ENCODE results near the gene GCG.

GCG gene

DNA sequence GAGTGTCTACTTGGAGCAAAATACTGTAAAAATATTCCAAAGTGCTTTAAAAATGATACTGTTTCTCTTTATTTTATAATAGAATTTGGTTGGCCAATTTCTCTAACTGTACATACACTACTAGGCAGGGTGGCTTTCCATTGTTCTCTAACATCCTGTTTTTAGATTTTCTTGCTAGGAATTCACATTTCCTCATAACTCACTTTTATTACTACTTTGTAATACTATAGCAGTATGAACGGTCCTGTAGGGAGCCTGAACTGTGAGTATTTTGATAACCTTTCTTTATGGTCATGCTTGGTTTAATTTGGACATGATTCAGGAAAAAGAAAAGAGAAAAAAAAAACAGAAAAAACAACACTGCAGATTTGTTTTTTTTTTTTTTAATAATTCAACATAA is 37.8 kb downstream of the GCG start:
- Histone ChIP-seq H3K27me3 (ENCODE audit: control insufficient read depth, insufficient read depth, low read length) (no peaks in the 10 kb centered on the region), H3K9me3 (ENCODE audit: control insufficient read depth, insufficient read depth, low read length) (no peaks in the 10 kb centered on the region), H3K4me1 (ENCODE audit: control insufficient read depth, insufficient read depth, low read length) (no peaks in the 10 kb centered on the region), H3K36me3 (ENCODE audit: control insufficient read depth, insufficient read depth, low read length) (no peaks in the 10 kb centered on the region), H3K4me3 (ENCODE audit: low read depth, low read length) (no peak overlapping the region), H3K9ac (ENCODE audit: low read depth, low read length) (no peak overlapping the region)

DNA sequence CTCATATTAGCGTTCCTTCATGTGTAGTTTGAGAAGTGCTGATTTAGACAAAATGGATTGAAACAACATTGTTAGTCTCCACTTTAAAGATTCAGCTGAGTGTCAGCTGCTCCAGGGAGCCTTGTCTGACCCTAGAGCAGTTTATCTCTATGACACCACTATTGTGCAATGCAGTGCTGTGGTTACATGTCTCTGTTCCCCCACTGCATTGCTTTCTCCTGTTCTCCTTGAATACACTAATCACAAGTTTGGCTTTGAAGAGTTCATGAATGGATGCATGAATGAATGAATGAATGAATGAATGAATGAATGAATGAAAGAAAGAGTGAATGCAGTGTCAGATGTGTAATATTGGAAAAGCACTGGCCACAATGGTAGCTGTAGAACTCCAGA is 38.3 kb downstream of the GCG start:
- Histone ChIP-seq H3K9ac (ENCODE audit: low read depth, low read length) (no peak overlapping the region), H3K36me3 (ENCODE audit: control insufficient read depth, insufficient read depth, low read length) (no peaks in the 10 kb centered on the region), H3K9me3 (ENCODE audit: control insufficient read depth, insufficient read depth, low read length) (no peaks in the 10 kb centered on the region), H3K4me3 (ENCODE audit: low read depth, low read length) (no peak overlapping the region), H3K4me1 (ENCODE audit: control insufficient read depth, insufficient read depth, low read length) (no peaks in the 10 kb centered on the region), H3K27me3 (ENCODE audit: control insufficient read depth, insufficient read depth, low read length) (no peaks in the 10 kb centered on the region)

DNA sequence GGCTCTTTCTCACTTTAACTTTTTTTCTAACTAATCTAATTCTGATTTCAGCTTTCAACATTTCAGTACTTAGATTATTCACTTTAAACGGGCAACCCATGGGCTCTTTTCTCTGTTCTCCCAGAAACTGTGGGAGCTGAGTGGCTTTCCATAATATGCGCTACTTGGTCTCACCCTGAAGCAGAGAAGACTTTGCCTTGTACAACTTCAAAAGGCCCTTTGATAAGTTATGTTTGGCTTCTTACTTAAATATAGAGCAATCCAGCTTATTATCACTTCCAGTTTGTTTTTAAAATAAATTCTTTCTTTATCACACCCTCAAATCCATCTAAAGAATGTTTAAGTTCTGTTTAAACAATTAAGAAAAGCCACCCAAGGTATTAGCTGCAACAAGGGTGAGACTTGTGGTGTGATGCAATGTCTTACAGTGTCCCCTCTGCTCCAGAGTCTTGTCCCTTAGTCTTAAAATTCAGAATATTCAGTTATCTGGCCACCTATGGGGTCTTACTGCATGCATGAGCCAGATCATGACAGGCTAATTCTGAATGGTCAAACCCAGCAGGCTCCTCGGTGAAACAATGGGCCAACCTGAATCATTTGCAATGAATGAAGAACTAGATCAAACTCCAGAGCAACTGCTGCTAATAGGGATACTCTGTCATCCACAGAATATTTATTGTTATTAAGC is 38.8 kb downstream of the GCG start:
- Histone ChIP-seq H3K4me3 (ENCODE audit: low read depth, low read length) (no peak overlapping the region), H3K9ac (ENCODE audit: low read depth, low read length) (no peak overlapping the region), H3K36me3 (ENCODE audit: control insufficient read depth, insufficient read depth, low read length) (no peaks in the 10 kb centered on the region), H3K4me1 (ENCODE audit: control insufficient read depth, insufficient read depth, low read length) (no peaks in the 10 kb centered on the region), H3K9me3 (ENCODE audit: control insufficient read depth, insufficient read depth, low read length) (no peaks in the 10 kb centered on the region), H3K27me3 (ENCODE audit: control insufficient read depth, insufficient read depth, low read length) (no peaks in the 10 kb centered on the region)

DNA sequence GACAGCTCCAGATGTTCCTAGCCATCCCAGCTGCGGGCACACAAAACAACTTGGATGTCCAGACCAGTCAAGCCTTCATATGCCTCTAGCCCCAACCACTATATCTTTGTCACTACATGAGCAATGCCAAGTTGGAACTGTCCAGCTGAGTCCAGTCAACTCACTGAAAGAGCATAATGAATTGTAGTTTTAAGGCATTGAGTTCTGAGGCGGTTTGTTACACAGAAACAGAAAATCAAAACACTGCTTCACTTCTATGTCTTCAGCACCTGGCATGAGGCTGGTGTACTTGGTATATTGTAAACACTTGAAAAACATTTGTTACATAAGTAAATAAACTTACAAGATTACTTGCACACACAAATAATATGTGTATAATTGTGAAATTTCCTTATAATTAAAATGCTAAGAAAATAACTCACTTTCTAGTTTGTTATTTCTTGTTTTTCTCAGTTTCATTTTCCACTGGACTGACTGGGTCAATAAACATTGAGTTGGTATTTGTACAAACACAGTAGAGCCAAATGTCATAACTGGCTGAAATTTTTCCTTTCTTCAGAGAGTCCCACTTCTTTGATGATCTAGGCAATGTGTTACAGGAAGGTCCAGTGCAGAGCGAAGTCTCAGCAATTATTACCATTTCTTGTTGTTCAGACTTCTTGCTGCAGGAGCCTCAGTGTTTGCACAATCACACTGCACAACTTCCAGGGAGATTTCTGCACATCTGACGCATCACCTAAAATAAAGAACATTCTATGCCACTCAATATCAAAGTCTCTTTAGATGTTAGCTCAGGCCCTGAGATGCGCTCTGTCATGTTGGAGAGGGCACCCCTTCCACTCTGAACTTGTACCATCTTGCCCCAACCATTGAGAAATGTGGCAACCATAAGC is 39.8 kb downstream of the GCG start:
- no peaks in the 10 kb centered on the region for H3K4me1 ChIP-seq (ENCODE audit: control insufficient read depth, insufficient read depth, low read length)
- H3K9ac ChIP-seq (ENCODE audit: low read depth, low read length), result no peak overlapping the region
- no peaks in the 10 kb centered on the region for H3K9me3 ChIP-seq (ENCODE audit: control insufficient read depth, insufficient read depth, low read length)
- H3K4me3 ChIP-seq (ENCODE audit: low read depth, low read length), result no peak overlapping the region
- H3K27me3 ChIP-seq (ENCODE audit: control insufficient read depth, insufficient read depth, low read length), result no peaks in the 10 kb centered on the region
- H3K36me3 ChIP-seq (ENCODE audit: control insufficient read depth, insufficient read depth, low read length), result no peaks in the 10 kb centered on the region

GRCh38 chr2:162107361-162107901 is 44.6 kb downstream of the GCG start:
- Histone ChIP-seq H3K36me3 (ENCODE audit: control insufficient read depth, insufficient read depth, low read length) (no peaks in the 10 kb centered on the region), H3K27me3 (ENCODE audit: control insufficient read depth, insufficient read depth, low read length) (no peaks in the 10 kb centered on the region), H3K4me3 (ENCODE audit: low read depth, low read length) (no peak overlapping the region), H3K9ac (ENCODE audit: low read depth, low read length) (no peak overlapping the region), H3K9me3 (ENCODE audit: control insufficient read depth, insufficient read depth, low read length) (no peaks in the 10 kb centered on the region), H3K4me1 (ENCODE audit: control insufficient read depth, insufficient read depth, low read length) (no peaks in the 10 kb centered on the region)

DNA sequence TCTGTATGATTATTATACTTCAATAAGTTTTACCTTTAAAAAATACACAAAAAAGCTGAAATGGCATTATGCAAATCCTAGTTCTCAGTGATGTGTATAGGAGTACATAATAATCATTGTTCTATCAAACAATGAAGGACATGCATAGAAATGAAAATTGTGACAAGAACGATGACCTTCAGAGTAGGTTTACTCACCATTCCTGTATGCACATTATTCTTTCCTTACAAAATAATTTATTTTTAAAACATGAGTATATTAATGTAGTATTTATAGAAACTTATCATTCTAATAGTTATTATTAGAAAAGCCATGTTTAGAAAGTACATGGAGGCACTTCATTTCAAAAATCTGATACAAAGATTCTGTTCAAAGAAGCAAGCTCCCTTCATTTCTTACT is 45.3 kb downstream of the GCG start:
- Histone ChIP-seq H3K27me3 (ENCODE audit: control insufficient read depth, insufficient read depth, low read length) (no peaks in the 10 kb centered on the region), H3K9me3 (ENCODE audit: control insufficient read depth, insufficient read depth, low read length) (no peaks in the 10 kb centered on the region), H3K4me3 (ENCODE audit: low read depth, low read length) (no peak overlapping the region), H3K9ac (ENCODE audit: low read depth, low read length) (no peak overlapping the region), H3K36me3 (ENCODE audit: control insufficient read depth, insufficient read depth, low read length) (no peaks in the 10 kb centered on the region), H3K4me1 (ENCODE audit: control insufficient read depth, insufficient read depth, low read length) (no peaks in the 10 kb centered on the region)

DNA sequence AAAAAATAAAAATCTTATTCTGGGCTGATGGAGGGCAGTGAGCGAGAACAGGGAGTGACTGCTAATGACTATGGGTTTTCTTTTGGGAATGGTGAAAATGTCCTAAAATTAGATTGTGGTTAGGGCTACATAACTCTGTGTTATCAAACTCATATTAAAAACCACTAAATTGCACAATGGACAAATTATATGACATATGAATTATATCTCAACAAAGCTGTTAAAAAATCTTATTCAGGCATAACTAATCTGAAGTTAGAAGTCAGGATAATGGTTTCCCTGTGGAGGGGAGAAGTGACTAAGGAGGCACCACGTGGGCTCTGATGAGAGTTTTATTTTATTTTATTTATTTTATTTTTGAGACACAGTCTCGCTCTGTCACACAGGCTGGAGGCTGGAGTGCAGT is 45.9 kb downstream of the GCG start:
- H3K4me3 ChIP-seq (ENCODE audit: low read depth, low read length), result no peak overlapping the region
- H3K9me3 ChIP-seq (ENCODE audit: control insufficient read depth, insufficient read depth, low read length), result no peaks in the 10 kb centered on the region
- H3K36me3 ChIP-seq (ENCODE audit: control insufficient read depth, insufficient read depth, low read length), result no peaks in the 10 kb centered on the region
- H3K9ac ChIP-seq (ENCODE audit: low read depth, low read length), result no peak overlapping the region
- H3K27me3 ChIP-seq (ENCODE audit: control insufficient read depth, insufficient read depth, low read length), result no peaks in the 10 kb centered on the region
- no peaks in the 10 kb centered on the region for H3K4me1 ChIP-seq (ENCODE audit: control insufficient read depth, insufficient read depth, low read length)

- no peak overlapping the region for H3K4me3 ChIP-seq (ENCODE audit: low read depth, low read length)
- no peak overlapping the region for H3K9ac ChIP-seq (ENCODE audit: low read depth, low read length)
- H3K9me3 ChIP-seq (ENCODE audit: control insufficient read depth, insufficient read depth, low read length), result no peaks in the 10 kb centered on the region
- no peaks in the 10 kb centered on the region for H3K36me3 ChIP-seq (ENCODE audit: control insufficient read depth, insufficient read depth, low read length)
- H3K27me3 ChIP-seq (ENCODE audit: control insufficient read depth, insufficient read depth, low read length), result no peaks in the 10 kb centered on the region
- H3K4me1 ChIP-seq (ENCODE audit: control insufficient read depth, insufficient read depth, low read length), result no peaks in the 10 kb centered on the region
Measured at GRCh38 chr2:162103443-162104009, 48.5 kb downstream of the GCG start.

DNA sequence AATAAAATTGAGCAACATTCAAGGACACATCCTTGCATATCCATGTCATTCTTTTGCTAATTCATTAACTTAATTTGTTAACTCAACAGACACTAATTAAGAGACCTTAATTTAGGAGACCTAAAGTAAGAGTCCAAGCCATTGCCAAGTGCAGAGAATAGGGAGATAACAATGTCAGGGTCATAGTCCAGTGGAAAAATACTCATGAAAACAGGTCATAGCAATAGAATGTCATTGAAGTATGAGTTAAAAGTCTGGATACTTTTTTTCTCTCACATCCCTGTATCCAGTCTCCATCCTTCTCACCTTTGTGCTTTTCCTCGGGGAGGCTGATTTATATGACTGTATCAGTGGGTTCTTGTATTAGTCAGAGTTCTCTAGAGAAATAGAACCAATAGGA is 51.5 kb downstream of the GCG start:
- Histone ChIP-seq H3K4me3 (ENCODE audit: low read depth, low read length) (no peak overlapping the region), H3K4me1 (ENCODE audit: control insufficient read depth, insufficient read depth, low read length) (no peaks in the 10 kb centered on the region), H3K27me3 (ENCODE audit: control insufficient read depth, insufficient read depth, low read length) (no peaks in the 10 kb centered on the region), H3K36me3 (ENCODE audit: control insufficient read depth, insufficient read depth, low read length) (no peaks in the 10 kb centered on the region), H3K9ac (ENCODE audit: low read depth, low read length) (no peak overlapping the region), H3K9me3 (ENCODE audit: control insufficient read depth, insufficient read depth, low read length) (no peaks in the 10 kb centered on the region)

DNA sequence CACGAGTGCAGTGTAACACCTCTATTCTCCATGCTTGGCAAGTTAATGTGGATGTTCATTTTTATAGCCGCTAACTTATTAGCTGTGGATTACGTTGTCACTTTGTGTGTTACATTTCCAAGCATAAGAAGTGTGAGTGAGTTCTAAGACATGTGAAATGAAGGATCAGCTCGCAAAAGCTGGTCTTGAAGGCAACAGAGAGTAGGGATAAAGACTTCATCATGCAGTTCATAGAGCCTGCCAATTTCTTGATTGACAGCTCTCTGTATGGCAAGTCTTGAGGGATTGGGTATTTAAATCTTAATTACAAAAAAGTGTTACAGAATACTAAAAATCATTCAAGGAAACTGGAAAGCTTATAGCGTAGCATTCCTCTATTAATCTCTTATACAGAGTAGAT is 52.2 kb downstream of the GCG start:
- Histone ChIP-seq H3K4me3 (ENCODE audit: low read depth, low read length) (no peak overlapping the region), H3K9ac (ENCODE audit: low read depth, low read length) (no peak overlapping the region), H3K9me3 (ENCODE audit: control insufficient read depth, insufficient read depth, low read length) (no peaks in the 10 kb centered on the region)

More for the DNA sequence above, 52.2 kb downstream of the GCG start:
- no peaks in the 10 kb centered on the region for H3K4me1 ChIP-seq (ENCODE audit: control insufficient read depth, insufficient read depth, low read length)
- no peaks in the 10 kb centered on the region for H3K36me3 ChIP-seq (ENCODE audit: control insufficient read depth, insufficient read depth, low read length)
- no peaks in the 10 kb centered on the region for H3K27me3 ChIP-seq (ENCODE audit: control insufficient read depth, insufficient read depth, low read length)
